Activated CD4-positive, alpha-beta T cell treated with anti-CD3 and anti-CD28 coated beads, Interleukin-2, amount 50 U/mL, for 1 hour (primary cell): ENCODE results near the gene SRPK2.
A peak's percentile ranks its signal among the peaks of the same experiment; 100 is the strongest.
"Not testable (repeated sequence)": the region's sequence is repeated elsewhere in the genome, so short reads cannot be mapped to it uniquely, and the experiment has no call there.

ENCODE experiments used
- DNase-seq: peaks from one replicate; pipeline ENCODE4 v3.0.0-alpha.2; 2020

The SRPK2 gene

GRCh38 chr7:105369944-105370343 is 18.8 kb downstream of the SRPK2 start:
- no peak for DNase-seq

DNA sequence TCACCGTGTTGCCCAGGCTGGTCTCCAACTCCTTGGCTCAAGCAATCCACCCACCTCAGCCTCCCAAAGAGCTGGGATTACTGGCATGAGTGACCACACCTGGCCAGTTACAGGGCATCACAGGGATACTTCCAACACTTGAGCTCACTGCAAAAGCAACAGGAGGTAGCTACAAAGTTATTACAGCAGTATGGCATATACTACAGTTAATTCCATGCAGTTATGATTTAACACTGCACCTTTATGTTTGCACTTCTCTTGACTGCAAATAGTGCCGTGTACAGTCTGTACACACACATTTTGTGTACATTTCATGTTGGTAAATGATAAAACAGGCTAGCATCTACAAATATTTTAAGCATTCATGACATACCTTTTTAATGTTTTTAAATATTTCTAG is 21.3 kb downstream of the SRPK2 start:
- DNase-seq: no peak

DNA sequence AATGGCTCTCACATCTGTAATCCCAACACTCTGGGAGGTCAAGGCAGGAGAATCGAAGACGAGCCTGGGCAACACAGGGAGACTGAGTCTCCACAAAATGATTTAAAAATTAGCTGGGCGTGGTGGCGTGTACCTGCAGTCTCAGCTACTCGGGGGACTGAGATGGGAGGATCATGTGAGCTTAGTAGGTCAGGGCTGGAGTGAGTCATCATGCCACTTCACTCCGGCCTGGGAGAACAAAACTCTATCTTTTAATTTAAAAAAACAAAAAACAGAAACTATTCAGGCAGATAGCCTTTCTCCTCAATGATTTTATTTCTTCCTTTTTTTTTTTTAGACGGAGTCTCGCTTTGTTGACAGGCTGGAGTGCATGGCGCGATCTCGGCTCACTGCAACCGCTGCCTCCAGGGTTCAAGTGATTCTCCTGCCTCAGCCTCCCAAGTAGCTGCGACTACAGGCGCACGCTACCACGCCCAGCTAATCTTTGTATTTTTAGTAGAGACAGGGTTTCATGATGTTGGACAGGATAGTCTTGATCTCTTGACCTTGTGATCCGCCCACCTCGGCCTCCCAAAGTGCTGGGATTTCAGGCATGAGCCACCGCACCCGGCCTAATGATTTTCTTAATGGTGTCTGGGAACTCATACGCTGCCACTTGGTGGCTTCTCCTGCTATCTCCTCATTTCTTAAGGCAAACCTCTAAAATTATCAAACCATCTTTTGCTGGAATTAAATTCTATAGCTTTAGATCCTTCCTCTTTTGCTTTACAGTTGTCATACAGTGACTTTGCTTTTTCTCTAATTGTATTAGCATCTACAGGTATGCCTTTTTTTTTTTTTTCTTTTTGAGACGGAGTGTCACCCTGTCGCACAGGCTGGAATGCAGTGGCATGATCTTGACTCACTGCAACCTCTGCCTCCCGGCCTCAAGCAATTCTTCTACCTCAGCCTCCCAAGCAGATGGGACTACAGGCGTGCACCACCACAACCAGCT is 22.9 kb downstream of the SRPK2 start:
- DNase-seq: no peak

DNA sequence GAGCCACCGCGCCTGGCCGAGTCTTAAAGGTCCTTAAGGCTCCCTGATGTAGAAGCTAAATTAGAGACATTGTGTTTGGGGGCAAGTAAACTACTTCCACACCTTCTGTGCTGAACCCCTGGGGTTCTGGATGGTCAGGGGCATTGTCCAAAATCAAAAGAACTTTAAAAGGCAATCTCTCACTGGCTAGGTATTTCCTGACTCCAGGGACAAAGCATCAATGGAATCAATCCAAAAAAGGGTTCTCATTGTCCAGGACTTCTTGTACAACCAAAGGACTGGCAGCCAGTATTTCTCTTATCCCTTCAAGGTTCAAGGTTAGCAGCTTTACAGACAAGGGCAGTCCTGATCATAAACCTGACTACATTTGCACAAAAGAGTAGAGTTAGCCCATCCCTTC is 24.0 kb downstream of the SRPK2 start:
- no peak for DNase-seq

DNA sequence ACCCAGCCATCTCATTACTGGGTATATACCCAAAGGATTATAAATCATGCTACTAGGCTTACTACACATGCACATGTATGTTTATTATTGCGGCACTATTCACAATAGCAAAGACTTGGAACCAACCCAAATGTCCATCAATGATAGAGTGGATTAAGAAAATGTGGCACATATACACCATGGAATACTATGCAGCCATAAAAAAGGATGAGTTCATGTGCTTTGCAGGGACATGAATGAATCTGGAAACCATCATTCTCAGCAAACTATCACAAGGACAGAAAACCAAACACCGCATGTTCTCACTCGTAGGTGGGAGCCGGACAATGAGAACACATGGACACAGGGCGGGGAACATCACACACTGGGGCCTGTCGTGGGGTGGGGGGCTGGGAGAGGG is 25.1 kb downstream of the SRPK2 start:
- DNase-seq: not testable (repeated sequence)

DNA sequence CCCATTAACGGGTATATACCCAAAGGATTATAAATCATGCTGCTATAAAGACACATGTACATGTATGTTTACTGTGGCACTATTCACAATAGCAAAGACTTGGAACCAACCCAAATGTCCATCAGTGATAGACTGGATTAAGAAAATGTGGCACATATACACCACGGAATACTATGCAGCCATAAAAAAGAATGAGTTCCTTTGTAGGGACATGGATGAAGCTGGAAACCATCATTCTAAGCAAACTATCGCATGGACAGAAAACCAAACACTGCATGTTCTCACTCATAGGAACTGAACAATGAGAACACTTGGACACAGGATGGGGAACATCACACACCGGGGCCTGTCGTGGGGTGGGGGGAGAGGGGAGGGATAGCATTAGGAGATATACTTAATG is 26.0 kb downstream of the SRPK2 start:
- DNase-seq: not testable (repeated sequence)

GRCh38 chr7:105361995-105362394 is 26.7 kb downstream of the SRPK2 start:
- DNase-seq: not testable (repeated sequence)

DNA sequence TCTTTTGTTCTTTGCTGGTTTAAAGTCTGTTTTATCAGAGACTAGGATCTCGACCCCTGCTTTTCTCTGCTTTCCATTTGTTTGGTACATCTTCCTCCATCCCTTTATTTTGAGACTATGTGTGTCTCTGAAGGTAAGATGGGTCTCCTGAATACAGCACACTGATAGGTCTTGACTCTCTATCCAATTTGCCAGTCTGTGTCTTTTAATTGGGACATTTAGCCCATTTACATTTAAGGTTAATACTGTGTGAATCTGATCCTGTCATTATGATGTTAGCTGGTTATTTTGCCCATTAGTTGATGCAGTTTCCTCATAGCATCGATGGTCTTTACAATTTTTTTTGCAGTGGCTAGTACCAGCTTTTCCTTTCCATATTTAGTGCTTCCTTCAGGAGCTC is 28.6 kb downstream of the SRPK2 start:
- DNase-seq: not testable (repeated sequence)

DNA sequence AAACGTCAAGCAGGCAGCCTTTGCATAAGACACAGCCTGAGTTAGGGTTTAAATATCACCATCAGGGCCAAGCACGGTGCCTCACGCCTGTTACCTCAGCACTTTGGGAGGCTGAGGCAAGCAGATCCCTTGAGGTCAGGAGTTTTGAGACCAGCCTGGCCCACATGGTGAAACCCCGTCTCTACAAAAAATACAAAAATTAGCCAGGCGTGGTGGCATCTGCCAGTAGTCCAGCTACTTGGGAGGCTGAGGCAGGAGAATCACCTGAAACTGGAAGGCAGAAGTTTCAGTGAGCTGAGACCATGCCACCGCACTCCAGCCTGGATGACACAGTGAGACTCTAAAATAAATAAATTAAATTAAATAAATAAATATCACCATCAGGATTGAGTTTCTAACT is 33.0 kb downstream of the SRPK2 start:
- DNase-seq: no peak

GRCh38 chr7:105354383-105354782 is 34.3 kb downstream of the SRPK2 start:
- no peak for DNase-seq

- no peak for DNase-seq
These were observed 34.9 kb downstream of the SRPK2 start for GRCh38 chr7:105353752-105354328.

DNA sequence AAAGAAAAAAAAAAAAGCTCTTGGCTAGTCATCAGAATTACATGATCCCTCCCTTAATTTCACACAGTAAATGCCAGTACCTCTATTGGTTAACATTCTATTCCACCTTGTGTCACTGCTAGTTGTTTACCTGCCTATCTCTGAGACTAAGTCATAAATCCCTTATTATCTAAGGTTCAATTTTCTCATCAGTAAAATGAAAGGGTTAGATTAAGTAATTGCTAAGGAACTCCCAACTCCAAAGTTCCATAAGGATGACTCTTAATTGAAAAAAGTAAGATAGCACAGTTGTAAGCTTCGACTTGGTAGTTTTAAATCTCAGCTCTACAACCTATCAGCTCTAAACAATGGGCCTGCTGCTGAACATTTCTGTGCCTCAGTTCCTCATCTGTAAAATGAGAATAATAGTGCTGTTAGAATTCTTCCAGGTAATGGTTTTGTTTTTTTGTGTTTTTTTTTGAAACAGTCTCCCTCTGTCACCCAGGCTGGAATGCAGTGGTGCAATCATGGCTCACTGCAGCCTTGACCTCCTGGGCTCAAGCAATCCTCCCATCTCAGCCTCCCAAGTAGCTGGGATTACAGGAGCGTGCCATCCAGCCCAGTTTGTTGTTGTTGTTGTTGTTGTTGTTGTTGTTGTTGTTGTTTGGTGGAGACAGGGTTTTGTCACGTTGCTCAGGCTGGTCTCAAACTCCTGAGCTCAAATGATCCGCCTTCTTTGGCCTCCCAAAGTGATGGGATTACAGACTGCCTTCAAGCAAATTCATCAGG is 35.6 kb downstream of the SRPK2 start:
- no peak for DNase-seq

- peak; percentile 29 for DNase-seq
These were observed 36.6 kb downstream of the SRPK2 start for GRCh38 chr7:105352018-105352612.

DNA sequence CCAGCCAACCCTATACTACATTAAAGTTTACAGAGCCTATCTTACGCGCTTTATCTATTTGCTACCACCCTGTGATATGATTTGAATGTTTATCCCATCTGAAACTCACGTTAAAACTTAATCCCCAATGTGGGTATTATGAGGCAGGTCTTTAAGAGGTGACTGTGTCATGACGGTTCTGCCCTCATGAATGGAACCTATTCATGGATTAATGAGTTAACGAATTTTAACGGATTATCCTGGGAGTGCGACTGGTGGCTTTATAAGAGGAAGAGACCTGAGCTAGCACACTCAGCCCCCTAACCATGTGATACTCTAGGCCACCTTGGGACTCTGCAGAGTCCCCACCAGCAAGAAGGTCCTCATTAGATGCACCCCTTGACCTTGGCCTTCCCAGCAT is 37.8 kb downstream of the SRPK2 start:
- DNase-seq: no peak

DNA sequence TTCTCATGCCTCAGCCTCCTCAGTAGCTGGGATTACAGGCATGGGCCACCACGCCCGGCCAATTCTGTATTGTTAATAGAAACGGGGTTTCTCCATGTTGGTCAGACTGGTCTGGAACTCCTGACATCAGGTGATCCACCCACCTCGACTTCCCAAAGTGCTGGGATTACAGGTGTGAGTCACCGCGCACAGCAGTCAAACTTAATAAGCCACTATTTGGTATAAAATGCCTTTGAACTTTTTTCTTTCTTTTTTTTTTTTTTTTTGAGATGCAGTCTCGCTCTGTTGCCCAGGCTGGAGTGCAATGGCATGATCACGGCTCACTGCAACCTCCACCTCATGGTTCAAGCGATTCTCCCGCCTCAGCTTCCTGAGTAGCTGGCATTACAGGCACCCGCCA is 40.5 kb downstream of the SRPK2 start:
- DNase-seq: not testable (repeated sequence)

GRCh38 chr7:105346593-105347322 is 42.0 kb downstream of the SRPK2 start:
- no peak for DNase-seq

DNA sequence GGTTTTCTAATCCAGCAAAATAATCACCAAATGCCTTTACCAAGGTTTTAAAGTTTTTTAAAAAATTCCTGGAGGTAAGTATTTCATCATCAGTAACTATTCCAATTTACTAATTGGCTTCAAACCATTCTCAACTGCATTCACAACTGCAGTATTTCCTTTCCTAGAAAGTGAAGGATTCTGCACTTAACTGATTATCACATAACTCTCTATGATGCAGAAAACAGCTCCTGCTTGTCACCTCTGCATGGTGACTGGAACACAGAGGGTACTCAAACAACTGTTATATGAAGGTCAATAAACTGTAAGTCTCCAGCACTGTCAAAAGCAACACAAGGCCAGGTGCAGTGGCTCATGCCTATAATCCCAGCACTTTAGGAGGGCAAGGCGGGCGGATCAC is 42.6 kb downstream of the SRPK2 start:
- DNase-seq: no peak

- no peak for DNase-seq
These were observed 43.0 kb downstream of the SRPK2 start for GRCh38 chr7:105345725-105346124.

GRCh38 chr7:105345003-105345402 is 43.7 kb downstream of the SRPK2 start:
- DNase-seq: no peak

DNA sequence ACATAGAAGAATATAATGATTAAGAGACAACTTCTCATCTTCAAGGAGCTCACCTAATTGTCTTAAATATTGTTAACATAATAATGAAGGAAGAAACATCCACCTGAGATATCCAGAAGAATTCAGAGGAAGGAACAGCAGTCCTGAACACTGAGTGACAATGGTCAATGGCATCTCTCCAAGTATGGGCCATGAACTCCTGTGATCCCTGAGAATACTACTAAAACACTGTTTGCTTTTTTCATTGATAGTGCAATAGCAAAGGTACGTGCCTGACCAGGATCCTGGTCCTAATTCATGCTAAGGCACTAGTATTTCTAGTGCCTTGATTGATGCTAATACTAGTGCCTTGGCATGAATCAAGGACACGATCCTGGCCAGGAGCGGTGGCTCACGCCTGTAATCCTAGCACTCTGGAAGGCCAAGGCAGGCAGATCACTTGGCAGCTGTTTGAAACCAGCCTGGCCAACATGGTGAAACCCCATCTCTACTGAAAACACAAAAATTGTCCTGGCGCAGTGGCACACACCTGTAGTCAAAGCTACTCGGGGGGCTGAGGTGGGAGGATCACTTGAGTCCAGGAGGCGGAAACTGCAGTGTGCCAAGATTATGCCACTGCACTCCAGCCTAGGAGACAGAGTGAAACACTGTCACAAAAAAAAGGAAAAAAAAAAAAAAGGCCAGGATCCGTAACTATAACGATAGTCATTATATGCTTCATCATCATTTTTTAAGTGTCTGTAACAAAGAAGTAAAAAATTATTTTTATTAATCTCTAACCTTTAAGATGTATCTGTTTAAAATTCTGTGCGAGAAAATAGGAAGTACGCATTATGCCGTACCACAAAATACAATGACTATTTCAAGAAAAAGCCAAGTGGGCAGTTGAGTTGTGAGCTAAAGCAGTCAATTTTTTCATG is 49.1 kb downstream of the SRPK2 start:
- DNase-seq: no peak

GRCh38 chr7:105337529-105337928 is 51.2 kb downstream of the SRPK2 start:
- DNase-seq: no peak
